GM12873 (cell line): ENCODE results near the gene UMAD1.

Experiments used
- TF ChIP-seq, protein P1 (sequence below): IDR thresholded peaks from 2 replicates; pipeline ENCODE4 v1.5.1; 2012; ENCODE audit warnings: low read depth, mild to moderate bottlenecking, moderate library complexity, low read length, control low read depth; ENCODE audit not compliant: insufficient read depth; ENCODE audit errors: missing control alignments

UMAD1 gene

DNA sequence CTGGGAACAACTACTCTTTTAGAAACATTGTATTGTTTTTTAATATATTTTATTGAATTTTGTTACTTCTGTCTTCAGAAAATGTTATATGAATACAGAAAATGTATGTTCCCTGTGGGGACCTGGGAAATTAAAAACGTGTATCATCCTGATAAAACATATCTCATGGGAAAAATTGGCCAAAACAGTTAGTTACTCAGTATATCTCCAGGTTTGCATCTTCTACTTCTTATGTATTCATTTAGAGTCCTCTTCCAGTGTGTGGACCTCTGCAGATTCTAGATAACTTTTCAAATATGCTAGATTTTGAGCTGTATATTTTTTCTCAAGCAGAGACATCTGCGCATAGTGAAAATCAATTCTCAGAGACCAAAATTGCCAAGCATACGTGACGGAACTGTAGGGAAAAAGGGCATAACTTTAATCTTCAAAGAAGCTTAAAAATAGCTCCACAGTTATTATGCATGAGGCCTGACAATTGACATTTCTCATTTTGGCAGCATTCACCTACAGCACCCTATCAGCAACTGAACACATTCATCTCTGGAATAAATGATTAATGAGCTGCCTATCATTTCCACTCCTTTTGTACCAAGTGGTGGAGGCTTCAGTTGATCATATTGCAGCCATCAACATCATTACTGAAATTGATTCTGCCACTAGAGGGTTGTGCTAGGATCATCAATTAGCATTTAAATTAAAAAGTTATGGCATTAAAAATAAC, 26.4 kb upstream of the UMAD1 start:
- TF ChIP-seq, protein P1, sequence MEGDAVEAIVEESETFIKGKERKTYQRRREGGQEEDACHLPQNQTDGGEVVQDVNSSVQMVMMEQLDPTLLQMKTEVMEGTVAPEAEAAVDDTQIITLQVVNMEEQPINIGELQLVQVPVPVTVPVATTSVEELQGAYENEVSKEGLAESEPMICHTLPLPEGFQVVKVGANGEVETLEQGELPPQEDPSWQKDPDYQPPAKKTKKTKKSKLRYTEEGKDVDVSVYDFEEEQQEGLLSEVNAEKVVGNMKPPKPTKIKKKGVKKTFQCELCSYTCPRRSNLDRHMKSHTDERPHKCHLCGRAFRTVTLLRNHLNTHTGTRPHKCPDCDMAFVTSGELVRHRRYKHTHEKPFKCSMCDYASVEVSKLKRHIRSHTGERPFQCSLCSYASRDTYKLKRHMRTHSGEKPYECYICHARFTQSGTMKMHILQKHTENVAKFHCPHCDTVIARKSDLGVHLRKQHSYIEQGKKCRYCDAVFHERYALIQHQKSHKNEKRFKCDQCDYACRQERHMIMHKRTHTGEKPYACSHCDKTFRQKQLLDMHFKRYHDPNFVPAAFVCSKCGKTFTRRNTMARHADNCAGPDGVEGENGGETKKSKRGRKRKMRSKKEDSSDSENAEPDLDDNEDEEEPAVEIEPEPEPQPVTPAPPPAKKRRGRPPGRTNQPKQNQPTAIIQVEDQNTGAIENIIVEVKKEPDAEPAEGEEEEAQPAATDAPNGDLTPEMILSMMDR = no peak

DNA sequence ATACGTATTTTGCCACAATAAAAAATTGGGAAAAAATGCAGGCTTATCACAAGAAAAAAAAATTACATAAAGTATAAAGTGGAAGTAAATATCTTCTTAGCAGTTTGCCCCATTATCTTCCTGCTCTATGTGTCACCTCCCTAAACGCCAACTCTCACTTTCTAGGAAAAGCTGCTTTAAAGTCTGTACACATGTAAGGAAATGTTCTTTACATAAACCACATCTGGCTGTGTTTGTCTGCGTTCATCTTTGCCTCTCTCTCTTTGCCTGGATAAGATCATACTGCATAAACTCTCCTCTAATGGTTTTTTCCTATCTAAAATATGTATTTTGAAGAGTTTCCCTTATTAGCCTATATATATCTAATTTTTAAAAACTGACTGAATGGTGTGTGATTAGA, 23.0 kb upstream of the UMAD1 start:
- TF ChIP-seq, protein P1 = no peak

DNA sequence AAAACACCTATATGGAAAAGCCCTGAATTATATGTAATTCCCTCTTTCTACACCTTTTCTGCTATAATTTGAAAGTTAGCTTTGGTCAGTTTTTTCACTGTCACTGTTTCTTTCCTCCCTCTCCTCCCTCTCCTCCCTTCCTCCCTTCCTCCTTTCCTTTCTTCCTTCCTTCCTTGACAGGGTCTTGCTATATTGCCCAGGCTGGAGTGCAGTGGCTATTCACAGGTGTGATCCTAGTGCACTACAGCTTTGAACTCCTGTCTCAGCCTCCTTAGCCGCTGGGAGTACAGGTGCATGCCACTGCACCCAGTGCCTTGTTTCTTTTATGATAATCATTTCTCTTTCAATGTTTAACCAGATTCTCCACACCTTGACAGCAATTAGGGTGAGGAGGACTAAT, 22.1 kb upstream of the UMAD1 start:
- TF ChIP-seq, protein P1 = no peak

DNA sequence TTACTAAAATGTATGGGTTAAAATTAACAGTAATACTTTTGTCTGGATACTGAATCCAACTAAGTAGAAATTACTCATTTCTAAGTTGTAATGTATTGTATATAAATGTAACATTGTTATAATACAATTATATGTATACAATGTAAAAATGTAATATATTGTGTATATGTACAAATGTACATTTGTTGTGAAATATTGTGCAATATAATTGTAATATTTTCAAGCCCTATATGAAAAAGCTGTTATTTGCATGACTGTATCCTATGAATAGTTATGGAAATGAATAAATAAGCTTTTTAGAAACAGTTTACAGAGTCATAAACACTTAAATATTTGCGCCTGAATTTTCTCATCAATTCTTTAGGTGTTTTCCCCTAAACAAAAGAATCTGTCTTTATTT, 20.3 kb upstream of the UMAD1 start:
- TF ChIP-seq, protein P1 = no peak

- TF ChIP-seq, protein P1 = no peak
Measured at GRCh38 chr7:7620644-7621210, 19.8 kb upstream of the UMAD1 start.

- TF ChIP-seq, protein P1 = no peak
Measured at GRCh38 chr7:7628476-7628875, 12.1 kb upstream of the UMAD1 start.

DNA sequence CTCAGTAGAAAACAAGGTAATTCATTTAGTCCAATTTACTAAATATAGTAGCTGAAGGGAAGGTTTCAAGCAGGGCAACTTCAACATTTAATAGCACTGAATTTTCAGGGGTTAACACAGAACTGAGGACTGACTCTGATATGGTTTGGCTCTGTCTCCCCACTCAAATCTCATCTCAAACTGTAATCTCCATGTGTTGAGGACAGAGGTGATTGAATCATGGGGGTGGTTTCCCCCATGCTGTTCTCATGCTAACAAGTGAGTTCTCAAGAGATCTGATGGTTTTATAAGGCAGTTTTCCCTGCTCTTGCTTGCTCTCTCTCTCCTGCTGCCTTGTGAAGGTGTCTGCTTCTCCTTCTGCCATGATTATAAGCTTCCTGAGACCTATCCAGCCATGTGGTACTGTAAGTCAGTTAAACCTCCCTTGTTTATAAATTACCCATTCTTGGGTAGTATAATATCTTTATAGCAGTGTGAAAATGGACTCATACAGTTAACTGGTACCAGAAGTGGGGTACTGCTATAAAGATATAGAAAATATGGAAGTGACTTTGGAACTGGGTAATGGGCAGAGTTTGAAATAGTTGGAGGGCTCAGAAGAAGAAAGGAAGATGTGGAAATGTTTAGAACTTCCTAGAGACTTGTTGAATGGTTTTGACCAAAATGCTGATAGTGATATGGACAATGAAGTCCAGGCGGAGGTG, 9.8 kb upstream of the UMAD1 start:
- TF ChIP-seq, protein P1 = no peak
